GM12872 (cell line): ENCODE results near the gene FAM131B.

Source experiments
- CTCF ChIP-seq: IDR thresholded peaks from 3 replicates; pipeline ENCODE4 v1.5.1; 2011; ENCODE audit warnings: low read depth, mild to moderate bottlenecking, low read length, moderate library complexity; ENCODE audit not compliant: insufficient read depth

FAM131B gene

GRCh38 chr7:143303733-143304132 lies 58.8 kb downstream of the FAM131B start:
- no peak for TF ChIP-seq CTCF
